ENCODE measurements around the gene DNAJC30. TPM values are rescaled to one million over a fixed set of nuclear protein-coding genes. Genes with fewer than 3 reads are reported as not detected.

The DNAJC30 gene
- total and polyA plus RNA-seq, 2 of the 8 experiments (the other 6 are each of a cell fraction or from before 2014, with no cell fraction given) = 6.1 to 6.3 TPM

- ChIA-PET CTCF (ENCODE audit: partially characterized antibody) (interaction anchor here (0.7 to 7.9 kb wide), 5 partner anchors 12 to 213 kb away, joined by 3 to 136 read pairs (median 3); no protein-coding TSS in a partner anchor), POLR2A (ENCODE audit: partially characterized antibody) (interaction anchor here (0.6 kb wide), 1 partner anchor 43 kb away, joined by 3 read pairs; no protein-coding TSS in a partner anchor)
- H3K4me2 ChIP-seq (ENCODE audit: insufficient read depth in 1 of 2, low read depth in 2 of 2, low read length in 2 of 2) = no peak overlapping the region
Observed at GRCh38 chr7:73631558-73631957, 51.7 kb downstream of the DNAJC30 start.

More at GRCh38 chr7:73631558-73631957, 51.7 kb downstream of the DNAJC30 start:
- no peak for DNase-seq (ENCODE audit: low read depth in 1 of 2, low spot score in 2 of 2)
- peaks cover 0 to 8% (median under 1%) of the 10 kb centered on the region in 4 experiments; a peak in 3 of 7 replicates for H3K4me1 ChIP-seq (replicated peaks in 1 of 4; ENCODE audit: control insufficient read depth in 3 of 4, insufficient read depth in 4 of 4, low read length in 3 of 4)
- no peak overlapping the region for H2BK5ac ChIP-seq (ENCODE audit: low read depth, low read length)
- H3K27ac ChIP-seq (ENCODE audit: low read depth, low read length) = no peak overlapping the region
- no peak overlapping the region for H3K18ac ChIP-seq (ENCODE audit: extremely low read depth, low read length)
- no peak overlapping the region for H4K5ac ChIP-seq (ENCODE audit: insufficient read length, low read depth, low read length)
- H4K91ac ChIP-seq (replicated peaks; ENCODE audit: insufficient read length, low read length) = no peak overlapping the region
- no peak for FAIRE-seq
- H2AFZ ChIP-seq (ENCODE audit: low read length) = no peak overlapping the region
- H3K23me2 ChIP-seq (ENCODE audit: low read depth, low read length) = peaks cover 5% of the 10 kb centered on the region; the same call in 1 of the 2 replicates
- no peak overlapping the region for H4K8ac ChIP-seq (ENCODE audit: extremely low read depth, insufficient read depth, low read length)
- H2BK20ac ChIP-seq (ENCODE audit: low read length) = no peak overlapping the region
- H3K4me3 ChIP-seq (ENCODE audit: extremely low read depth in 1 of 4, insufficient read depth in 2 of 4, low read depth in 3 of 4, low read length in 4 of 4) = no peak overlapping the region
- TF ChIP-seq ZNF274 (IDR thresholded peaks at IDR 0.05; ENCODE audit: borderline replicate concordance, extremely low read depth, low read length) (no peak), RBBP5 (IDR thresholded peaks at IDR 0.05; ENCODE audit: borderline replicate concordance, low read depth, low read length) (no peak), GTF2F1 (IDR thresholded peaks at IDR 0.05; ENCODE audit: borderline replicate concordance, low read depth, low read length) (no peak)
- no peak overlapping the region for H3K56ac ChIP-seq (replicated peaks; ENCODE audit: insufficient read length, low read depth, low read length)
- H2BK12ac ChIP-seq (ENCODE audit: low read depth, low read length) = no peak overlapping the region
- no peak overlapping the region for H2BK15ac ChIP-seq (ENCODE audit: low read length)
- no peaks in the 10 kb centered on the region for H3K79me1 ChIP-seq (ENCODE audit: low read depth, low read length)
- H3K4ac ChIP-seq (replicated peaks; ENCODE audit: insufficient read length, low read depth, low read length) = no peak overlapping the region
- whole genome bisulfite sequencing, 2 experiments (ENCODE audit: extremely low coverage in 1 of 2, insufficient coverage in 1 of 2, insufficient read length in 1 of 2, insufficient replicate concordance in 2 of 2, low coverage in 1 of 2, low lambda C conversion rate in 2 of 2, missing lambda C conversion rate in 1 of 2) = 56% methylated on average over 1 of the region's 1 CpG; no CpG with 5 or more reads in 1 of the 2 experiments
- H3K14ac ChIP-seq (ENCODE audit: insufficient read length) = no peak overlapping the region
- H3K27me3 ChIP-seq (replicated peaks in 1 of 4; ENCODE audit: control insufficient read depth in 3 of 4, extremely low read depth in 1 of 4, insufficient read depth in 3 of 4, low read length in 3 of 4) = no peaks in the 10 kb centered on the region
- no peak overlapping the region for H2BK120ac ChIP-seq (replicated peaks; ENCODE audit: low read depth, low read length)
- H3K9me3 ChIP-seq (ENCODE audit: insufficient read depth in 2 of 2, low read depth in 1 of 2, low read length in 1 of 2) = no peaks in the 10 kb centered on the region
- H3K36me3 ChIP-seq (ENCODE audit: control insufficient read depth in 2 of 4, insufficient read depth in 4 of 4, low read length in 3 of 4) = no peaks in the 10 kb centered on the region
- peaks cover 0 to 1% of the 10 kb centered on the region in 2 experiments for H4K20me1 ChIP-seq (replicated peaks in 1 of 2; ENCODE audit: control insufficient read depth in 1 of 2, insufficient read depth in 2 of 2, low read length in 2 of 2)
- no peak overlapping the region for H2AK5ac ChIP-seq (ENCODE audit: low read depth, low read length)
- H3K9ac ChIP-seq (replicated peaks in 1 of 4; ENCODE audit: extremely low read depth in 1 of 4, low read depth in 3 of 4, low read length in 3 of 4) = no peak overlapping the region
- H3K79me2 ChIP-seq (ENCODE audit: control insufficient read depth in 1 of 2, insufficient read depth in 2 of 2, low read length in 2 of 2) = no peaks in the 10 kb centered on the region
- no peak overlapping the region for H3K23ac ChIP-seq (ENCODE audit: insufficient read length)

MicroRNAs encoded within 50 kb of the gene (microRNA counts, 767-probe panel; counts per million panel counts)
- 879 counts per million, percentile 95 among the panel's probes with 10 or more counts for microRNA hsa-miR-4284

Small RNAs within 50 kb of the gene (microRNA-seq; reads per million reads assigned to microRNA genes)
- 0 reads per million in 2 experiments for gene MIR4284 (ENCODE audit: borderline microRNAs expressed in 2 of 2, borderline number of aligned reads in 2 of 2, borderline replicate concordance in 1 of 2)

Small RNAs within 50 kb of the gene (small RNA-seq; reads per million reads assigned to genes)
- gene MIR4284 (ENCODE audit: insufficient read depth) (not detected), gene RN7SL265P (ENCODE audit: insufficient read depth) (not detected)

Other genes with a start within 250 kb of the DNAJC30 start
- 3.2 and 3.5 TPM in 2 replicates for gene FZD9, start 249.7 kb downstream of the DNAJC30 start, total RNA-seq (2021; fragmentation: NEBNext Ultra II Directional; extraction: Animal tissue kit (Norgen Biotek cat#: 25700))
- 4.7 and 6.7 TPM in 2 replicates for gene FZD9, start 249.7 kb downstream of the DNAJC30 start, polyA plus RNA-seq (2011; rRNA removed)
- gene BAZ1B, start 161.2 kb downstream of the DNAJC30 start, total RNA-seq (2021; fragmentation: NEBNext Ultra II Directional; extraction: Animal tissue kit (Norgen Biotek cat#: 25700)) = 83.6 and 86.8 TPM in 2 replicates
- 14.8 and 21.0 TPM in 2 replicates for gene BAZ1B, start 161.2 kb downstream of the DNAJC30 start, polyA plus RNA-seq (2011; rRNA removed)
- 24.9 and 32.3 TPM in 2 replicates for gene BCL7B, start 125.8 kb downstream of the DNAJC30 start, total RNA-seq (2021; fragmentation: NEBNext Ultra II Directional; extraction: Animal tissue kit (Norgen Biotek cat#: 25700))
- gene BCL7B, start 125.8 kb downstream of the DNAJC30 start, polyA plus RNA-seq (2011; rRNA removed) = 42.1 and 44.6 TPM in 2 replicates
- 22.5 and 25.8 TPM in 2 replicates for gene TBL2, start 104.9 kb downstream of the DNAJC30 start, total RNA-seq (2021; fragmentation: NEBNext Ultra II Directional; extraction: Animal tissue kit (Norgen Biotek cat#: 25700))
- 29.7 and 36.7 TPM in 2 replicates for gene TBL2, start 104.9 kb downstream of the DNAJC30 start, polyA plus RNA-seq (2011; rRNA removed)
- gene MLXIPL, start 58.9 kb downstream of the DNAJC30 start, total RNA-seq (2021; fragmentation: NEBNext Ultra II Directional; extraction: Animal tissue kit (Norgen Biotek cat#: 25700)) = 8.6 and 9.4 TPM in 2 replicates
- gene MLXIPL, start 58.9 kb downstream of the DNAJC30 start, polyA plus RNA-seq (2011; rRNA removed) = 10.6 and 17.0 TPM in 2 replicates
- gene VPS37D, start 15.6 kb downstream of the DNAJC30 start, total RNA-seq (2021; fragmentation: NEBNext Ultra II Directional; extraction: Animal tissue kit (Norgen Biotek cat#: 25700)) = 3.4 and 3.8 TPM in 2 replicates
- 5.0 and 6.9 TPM in 2 replicates for gene VPS37D, start 15.6 kb downstream of the DNAJC30 start, polyA plus RNA-seq (2011; rRNA removed)
- gene BUD23, start 144 bp upstream of the DNAJC30 start, total RNA-seq (2021; fragmentation: NEBNext Ultra II Directional; extraction: Animal tissue kit (Norgen Biotek cat#: 25700)) = 72.2 and 78.4 TPM in 2 replicates
- gene BUD23, start 144 bp upstream of the DNAJC30 start, polyA plus RNA-seq (2011; rRNA removed) = 72.3 and 76.5 TPM in 2 replicates
- 9.9 and 13.5 TPM in 2 replicates for gene STX1A, start 36.2 kb upstream of the DNAJC30 start, total RNA-seq (2021; fragmentation: NEBNext Ultra II Directional; extraction: Animal tissue kit (Norgen Biotek cat#: 25700))
- 17.5 and 25.9 TPM in 2 replicates for gene STX1A, start 36.2 kb upstream of the DNAJC30 start, polyA plus RNA-seq (2011; rRNA removed)
- 19.8 and 19.9 TPM in 2 replicates for gene ABHD11, start 55.3 kb upstream of the DNAJC30 start, total RNA-seq (2021; fragmentation: NEBNext Ultra II Directional; extraction: Animal tissue kit (Norgen Biotek cat#: 25700))
- 42.2 and 50.5 TPM in 2 replicates for gene ABHD11, start 55.3 kb upstream of the DNAJC30 start, polyA plus RNA-seq (2011; rRNA removed)
- 19.1 and 20.8 TPM in 2 replicates for gene CLDN3, start 86.8 kb upstream of the DNAJC30 start, total RNA-seq (2021; fragmentation: NEBNext Ultra II Directional; extraction: Animal tissue kit (Norgen Biotek cat#: 25700))
- gene CLDN3, start 86.8 kb upstream of the DNAJC30 start, polyA plus RNA-seq (2011; rRNA removed) = 65.2 and 91.2 TPM in 2 replicates
- 28.0 TPM in 2 replicates for gene CLDN4, start 147.5 kb upstream of the DNAJC30 start, total RNA-seq (2021; fragmentation: NEBNext Ultra II Directional; extraction: Animal tissue kit (Norgen Biotek cat#: 25700))
- gene CLDN4, start 147.5 kb upstream of the DNAJC30 start, polyA plus RNA-seq (2011; rRNA removed) = 69.3 and 112 TPM in 2 replicates
- 5.6 and 6.2 TPM in 2 replicates for gene METTL27, start 159.1 kb upstream of the DNAJC30 start, total RNA-seq (2021; fragmentation: NEBNext Ultra II Directional; extraction: Animal tissue kit (Norgen Biotek cat#: 25700))
- 12.0 and 21.6 TPM in 2 replicates for gene METTL27, start 159.1 kb upstream of the DNAJC30 start, polyA plus RNA-seq (2011; rRNA removed)
- gene TMEM270, start 177.7 kb upstream of the DNAJC30 start, total RNA-seq (2021; fragmentation: NEBNext Ultra II Directional; extraction: Animal tissue kit (Norgen Biotek cat#: 25700)) = not detected in 2 replicates
- gene TMEM270, start 177.7 kb upstream of the DNAJC30 start, polyA plus RNA-seq (2011; rRNA removed) = 0.26 and 0.33 TPM in 2 replicates